ENCODE measurements around the gene KIF23. TPM values are rescaled to one million over a fixed set of nuclear protein-coding genes. Genes with fewer than 3 reads are reported as not detected.
A peak's percentile ranks its signal among the peaks of the same experiment; 100 is the strongest.

The KIF23 gene
- total and polyA plus RNA-seq, 5 experiments from 2014 or later: not detected

GRCh38 chr15:69475769-69476358, 61.7 kb downstream of the KIF23 start:
- peak; percentile 73 to 92 for ATAC-seq
- Mint-ChIP-seq H3K4me1 (peaks cover 0 to 8% (median 0%) of the 10 kb centered on the region in 4 donors), H3K9me3 (peaks cover 0 to 11% (median 5%) of the 10 kb centered on the region in 9 donors), H3K27me3 (peaks cover 0 to 8% (median 1%) of the 10 kb centered on the region in 5 donors), H3K4me3 (no peak overlapping the region), H3K36me3 (peaks cover 0 to 6% (median 3%) of the 10 kb centered on the region in 3 donors), H3K27ac (peak overlapping the region in 1 of 10 donors; percentile 24)
- DNase-seq: peak; percentile 54 to 83 (median 66)
- POLR2A ChIA-PET: interaction anchor here (0.7 to 1.0 kb wide), 3 partner anchors 10 to 289 kb away, joined by 4 to 6 read pairs (median 4); partner anchors contain the start of gene RPLP1

DNA sequence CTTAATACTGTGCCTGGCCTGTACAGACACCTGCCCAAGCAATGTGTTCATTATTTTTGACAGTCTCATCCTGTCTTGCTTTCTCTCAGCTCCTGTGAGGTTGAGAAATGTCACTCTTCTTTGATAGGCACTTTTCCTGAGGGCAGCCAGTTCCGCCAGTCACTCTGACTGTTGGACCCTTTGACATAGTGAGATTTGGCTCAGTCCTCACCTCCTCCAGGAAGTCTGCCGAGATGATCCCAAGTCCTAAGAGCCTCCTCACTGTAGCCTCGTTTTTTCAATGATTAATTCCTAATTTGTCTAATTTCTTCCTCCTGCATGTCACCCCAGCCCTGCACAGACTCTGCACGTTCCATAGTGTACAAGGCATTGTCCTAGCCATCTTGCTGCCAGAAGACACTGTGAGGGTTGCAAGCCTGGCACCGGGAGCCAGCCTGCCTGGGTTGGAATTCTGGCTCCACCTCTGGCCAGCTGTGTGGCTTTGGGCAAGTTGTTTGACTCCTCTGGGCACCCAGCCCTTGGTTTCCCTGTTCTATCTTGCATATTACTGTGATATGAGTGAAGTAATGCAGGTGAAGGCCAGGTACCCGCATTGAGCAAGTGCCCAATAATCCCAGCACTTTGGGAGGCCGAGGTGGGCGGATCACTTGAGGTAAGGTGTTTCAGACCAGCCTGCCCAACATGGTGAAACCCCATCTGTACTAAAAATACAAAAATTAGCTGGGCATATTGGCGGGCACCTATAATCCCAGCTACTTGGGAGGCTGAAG, 62.7 kb downstream of the KIF23 start:
- H3K27ac Mint-ChIP-seq: no peak overlapping the region
- H3K27me3 Mint-ChIP-seq: peaks cover 0 to 8% (median 1%) of the 10 kb centered on the region in 5 donors
- peaks cover 0 to 6% (median 3%) of the 10 kb centered on the region in 3 donors for H3K36me3 Mint-ChIP-seq
- POLR2A ChIA-PET: interaction anchor here (0.7 kb wide), 2 partner anchors 11 to 288 kb away, joined by 4 to 6 read pairs; no protein-coding TSS in a partner anchor
- H3K4me3 Mint-ChIP-seq: no peak overlapping the region
- ATAC-seq (no peak), DNase-seq (no peak)
- peaks cover 0 to 13% (median 0%) of the 10 kb centered on the region in 4 donors for H3K4me1 Mint-ChIP-seq
- peaks cover 0 to 11% (median 5%) of the 10 kb centered on the region in 9 donors for H3K9me3 Mint-ChIP-seq

DNA sequence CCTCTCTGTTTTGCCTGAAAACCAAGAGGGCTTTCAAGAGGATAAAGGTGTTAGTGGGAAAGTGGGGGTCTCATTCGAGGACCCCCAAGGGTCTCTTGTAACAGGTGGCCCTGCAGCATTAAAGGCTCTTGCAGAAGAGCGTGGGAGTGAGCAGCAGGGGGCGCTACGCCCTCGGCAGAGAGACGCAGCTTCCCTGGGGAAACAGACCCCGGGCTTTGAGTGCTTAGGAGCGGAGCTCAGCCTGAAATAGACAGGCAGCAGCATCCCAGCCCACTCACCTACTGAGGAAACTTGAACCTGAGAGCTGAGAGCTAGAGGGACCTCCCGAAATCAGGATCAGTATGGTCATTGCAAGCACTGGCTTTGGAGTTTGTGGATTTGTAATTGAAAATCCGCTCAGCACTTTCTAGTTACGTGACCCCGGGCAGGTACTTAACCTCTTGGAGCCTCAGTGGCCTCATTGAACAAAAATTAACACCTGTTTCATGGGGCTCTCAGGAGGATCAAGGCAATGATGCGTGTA, 64.2 kb downstream of the KIF23 start:
- Mint-ChIP-seq H3K27ac (peak overlapping the region in 1 of 10 donors; percentile 38), H3K4me1 (peaks cover 0 to 13% (median 0%) of the 10 kb centered on the region in 4 donors)
- peak; percentile 49 to 66 for ATAC-seq

GRCh38 chr15:69479081-69479480, 64.9 kb downstream of the KIF23 start:
- H3K4me1 Mint-ChIP-seq: peaks cover 0 to 13% (median 0%) of the 10 kb centered on the region in 4 donors
- ATAC-seq (no peak), DNase-seq (no peak)
- H3K9me3 Mint-ChIP-seq: peaks cover 0 to 11% (median 5%) of the 10 kb centered on the region in 9 donors
- H3K4me3 Mint-ChIP-seq: no peak overlapping the region
- H3K36me3 Mint-ChIP-seq: peaks cover 0 to 6% (median 3%) of the 10 kb centered on the region in 3 donors
- POLR2A ChIA-PET: no interaction called here
- peaks cover 0 to 8% (median 1%) of the 10 kb centered on the region in 5 donors for H3K27me3 Mint-ChIP-seq
- H3K27ac Mint-ChIP-seq: no peak overlapping the region

More for the DNA sequence above, 64.2 kb downstream of the KIF23 start:
- Mint-ChIP-seq H3K36me3 (peaks cover 0 to 6% (median 3%) of the 10 kb centered on the region in 3 donors), H3K27me3 (peaks cover 0 to 8% (median 1%) of the 10 kb centered on the region in 5 donors), H3K9me3 (peaks cover 0 to 11% (median 5%) of the 10 kb centered on the region in 9 donors), H3K4me3 (no peak overlapping the region)
- POLR2A ChIA-PET: no interaction called here
- DNase-seq: peak in 7 of 10 donors; percentile 31 to 52 (median 39)

DNA sequence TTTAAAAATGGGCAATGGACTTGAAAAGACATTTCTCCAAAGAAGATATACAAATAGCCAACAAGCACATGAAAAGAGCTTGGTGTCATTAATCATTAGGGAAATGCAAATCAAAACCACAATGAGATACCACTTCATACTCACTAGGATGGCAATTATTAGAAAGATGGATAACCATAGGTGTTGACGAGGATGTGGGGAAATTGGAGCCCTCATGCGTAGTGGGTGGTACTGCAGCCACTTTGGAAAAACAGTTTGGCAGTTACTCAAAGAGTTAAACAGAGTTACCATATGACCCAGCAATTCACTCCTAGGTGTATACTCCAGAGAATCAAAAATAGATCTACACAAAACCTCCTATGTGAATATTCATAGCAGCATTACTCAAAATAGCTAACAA, 65.8 kb downstream of the KIF23 start:
- POLR2A ChIA-PET: no interaction called here
- Mint-ChIP-seq H3K4me1 (peaks cover 0 to 13% (median 2%) of the 10 kb centered on the region in 4 donors), H3K4me3 (no peak overlapping the region), H3K27ac (no peak overlapping the region), H3K9me3 (peaks cover 0 to 11% (median 5%) of the 10 kb centered on the region in 9 donors), H3K27me3 (peaks cover 0 to 11% (median 5%) of the 10 kb centered on the region in 5 donors), H3K36me3 (peaks cover 0 to 6% (median 3%) of the 10 kb centered on the region in 3 donors)
- DNase-seq (no peak), ATAC-seq (no peak)

DNA sequence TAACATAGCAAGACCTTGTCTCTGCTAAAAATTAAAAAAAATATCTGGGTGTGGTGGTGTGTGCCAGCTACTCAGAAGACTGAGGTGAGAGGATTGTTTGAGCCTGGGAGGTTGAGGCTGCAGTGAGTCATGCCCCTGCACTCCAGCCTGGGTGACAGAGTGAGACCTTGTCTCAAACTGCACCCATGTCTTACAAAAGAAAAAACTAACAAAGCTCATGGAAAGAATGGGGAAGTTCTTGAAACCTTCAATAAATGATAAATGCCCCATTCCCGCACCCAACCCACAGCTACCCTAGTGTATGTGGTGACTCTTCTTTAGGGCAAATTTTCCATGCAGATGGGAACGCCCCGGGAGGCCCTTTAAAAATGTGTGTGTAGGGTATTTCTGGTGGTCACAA, 66.8 kb downstream of the KIF23 start:
- H3K36me3 Mint-ChIP-seq: peaks cover 0 to 13% (median 5%) of the 10 kb centered on the region in 3 donors
- DNase-seq (no peak), ATAC-seq (no peak)
- H3K4me3 Mint-ChIP-seq: no peak overlapping the region
- POLR2A ChIA-PET: no interaction called here
- peaks cover 0 to 13% (median 2%) of the 10 kb centered on the region in 4 donors for H3K4me1 Mint-ChIP-seq
- peaks cover 0 to 13% (median 5%) of the 10 kb centered on the region in 5 donors for H3K27me3 Mint-ChIP-seq
- peaks cover 0 to 11% (median 7%) of the 10 kb centered on the region in 9 donors for H3K9me3 Mint-ChIP-seq
- H3K27ac Mint-ChIP-seq: peak overlapping the region in 1 of 10 donors; percentile 7

DNA sequence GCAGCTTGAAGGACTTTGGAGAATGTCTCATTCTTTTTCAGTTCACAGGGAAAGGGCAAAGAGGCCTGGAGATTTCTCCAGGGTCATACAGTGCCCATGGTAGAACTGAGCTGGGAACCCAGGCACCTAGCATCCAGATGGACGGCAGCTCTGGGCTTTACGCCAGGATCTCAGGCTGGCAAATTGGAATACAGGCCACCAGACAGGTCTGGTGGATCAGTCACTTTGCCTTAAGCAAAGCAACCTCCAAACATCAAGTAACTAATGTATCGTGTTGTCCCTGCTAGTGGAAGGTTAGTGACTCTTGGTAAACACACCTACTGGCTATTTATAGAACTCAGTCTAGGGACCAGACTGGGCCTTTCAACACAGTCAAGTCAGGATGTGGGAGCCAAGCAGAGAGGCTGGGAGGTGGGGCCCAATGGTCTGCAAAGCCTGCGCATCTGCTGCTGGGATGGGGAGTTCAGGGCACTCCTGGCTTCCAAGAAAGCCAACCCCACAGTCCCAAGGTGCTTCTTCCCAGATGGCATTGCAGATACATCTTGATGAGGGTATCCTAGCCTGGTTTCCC, 68.6 kb downstream of the KIF23 start:
- Mint-ChIP-seq H3K4me1 (peaks cover 0 to 13% (median 2%) of the 10 kb centered on the region in 4 donors), H3K27me3 (peaks cover 0 to 8% (median 2%) of the 10 kb centered on the region in 5 donors), H3K27ac (no peak overlapping the region), H3K9me3 (peaks cover 0 to 11% (median 8%) of the 10 kb centered on the region in 9 donors), H3K4me3 (no peak overlapping the region), H3K36me3 (peaks cover 0 to 14% (median 5%) of the 10 kb centered on the region in 3 donors)
- no peak for ATAC-seq
- no peak for DNase-seq
- POLR2A ChIA-PET: no interaction called here

GRCh38 chr15:69484837-69485236, 70.7 kb downstream of the KIF23 start:
- ATAC-seq: no peak
- POLR2A ChIA-PET: no interaction called here
- Mint-ChIP-seq H3K9me3 (peaks cover 0 to 9% (median 4%) of the 10 kb centered on the region in 9 donors), H3K4me1 (peaks cover 0 to 19% (median 2%) of the 10 kb centered on the region in 4 donors), H3K27me3 (peaks cover 0 to 8% (median 3%) of the 10 kb centered on the region in 5 donors), H3K36me3 (peaks cover 0 to 9% (median 2%) of the 10 kb centered on the region in 3 donors), H3K4me3 (no peak overlapping the region), H3K27ac (no peak overlapping the region)
- no peak for DNase-seq

DNA sequence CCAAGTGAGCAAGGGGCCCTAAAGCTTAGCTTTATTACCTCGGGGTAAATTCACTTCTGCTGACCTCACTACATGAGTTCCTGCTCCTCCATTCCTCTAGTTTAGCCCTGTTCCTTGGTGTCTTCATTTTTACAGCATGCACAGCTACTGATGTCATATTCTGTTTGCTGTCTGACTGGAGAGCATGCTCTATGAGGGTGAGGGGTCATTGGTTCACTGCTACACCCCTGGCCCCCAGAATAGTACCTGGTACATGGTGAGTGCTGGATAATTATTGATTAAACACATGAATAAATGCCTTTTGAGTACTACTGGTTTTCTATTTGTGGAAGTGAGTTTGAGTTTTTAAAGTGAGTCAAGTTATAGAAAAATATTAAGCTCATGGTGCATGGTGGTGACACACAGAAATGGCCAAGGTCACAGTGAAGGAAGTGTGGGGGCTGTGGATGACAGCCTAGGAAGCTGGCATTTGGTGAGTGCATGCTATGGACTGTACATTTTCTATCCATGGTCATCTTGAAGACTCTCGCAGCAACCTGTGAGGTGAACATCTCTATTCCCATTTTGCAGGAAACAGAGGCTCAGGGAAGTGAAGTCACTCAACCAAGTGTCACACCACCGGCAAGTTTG, 72.4 kb downstream of the KIF23 start:
- Mint-ChIP-seq H3K27ac (no peak overlapping the region), H3K4me3 (no peak overlapping the region), H3K4me1 (peaks cover 0 to 13% (median 3%) of the 10 kb centered on the region in 4 donors), H3K9me3 (peaks cover 0 to 10% (median 3%) of the 10 kb centered on the region in 9 donors), H3K36me3 (peaks cover 0 to 8% (median 2%) of the 10 kb centered on the region in 3 donors), H3K27me3 (peaks cover 0 to 8% (median 3%) of the 10 kb centered on the region in 5 donors)
- ATAC-seq (no peak), DNase-seq (no peak)
- POLR2A ChIA-PET: no interaction called here

- Mint-ChIP-seq H3K9me3 (peaks cover 0 to 13% (median 5%) of the 10 kb centered on the region in 9 donors), H3K27me3 (peaks cover 0 to 8% (median 3%) of the 10 kb centered on the region in 5 donors), H3K36me3 (peaks cover 0 to 8% (median 2%) of the 10 kb centered on the region in 3 donors), H3K4me3 (no peak overlapping the region), H3K4me1 (peaks cover 0 to 11% (median 3%) of the 10 kb centered on the region in 4 donors), H3K27ac (no peak overlapping the region)
- POLR2A ChIA-PET: no interaction called here
- DNase-seq (no peak), ATAC-seq (no peak)
Measured at GRCh38 chr15:69489073-69489571, 75.0 kb downstream of the KIF23 start.

GRCh38 chr15:69490356-69491037, 76.3 kb downstream of the KIF23 start:
- ATAC-seq: no peak
- POLR2A ChIA-PET: no interaction called here
- H3K4me3 Mint-ChIP-seq: no peak overlapping the region

More at GRCh38 chr15:69490356-69491037, 76.3 kb downstream of the KIF23 start:
- no peak overlapping the region for H3K27ac Mint-ChIP-seq
- DNase-seq: no peak
- H3K36me3 Mint-ChIP-seq: peaks cover 0 to 6% (median 2%) of the 10 kb centered on the region in 3 donors
- H3K9me3 Mint-ChIP-seq: peaks cover 0 to 13% (median 3%) of the 10 kb centered on the region in 9 donors
- peaks cover 0 to 3% (median 0%) of the 10 kb centered on the region in 5 donors for H3K27me3 Mint-ChIP-seq
- peaks cover 0 to 11% (median under 1%) of the 10 kb centered on the region in 4 donors for H3K4me1 Mint-ChIP-seq

Measured in naive thymus-derived CD8-positive, alpha-beta T cell (primary cell).